ENCODE results near the gene TUBA1A. TPM values are rescaled to one million over a fixed set of nuclear protein-coding genes. Genes with fewer than 3 reads are reported as not detected.
A peak's percentile ranks its signal among the peaks of the same experiment; 100 is the strongest.

Gene TUBA1A
- total and polyA plus RNA-seq, 8 donors, result 205 to 675 (median 507) TPM

GRCh38 chr12:49228653-49229052 is 39.8 kb upstream of the TUBA1A start:
- Histone ChIP-seq H3K27ac (no peak overlapping the region), H3K9me3 (no peaks in the 10 kb centered on the region), H3K4me3 (no peak overlapping the region), H3K36me3 (no peaks in the 10 kb centered on the region), H3K4me1 (peaks cover 8 to 59% of the 10 kb centered on the region in 2 donors), H3K27me3 (no peaks in the 10 kb centered on the region)
- ATAC-seq (no peak), DNase-seq (no peak)
- intact Hi-C loops (cut with DNase I), result no loop called here
- no peak for TF ChIP-seq CTCF (IDR thresholded peaks at IDR 0.05)

DNA sequence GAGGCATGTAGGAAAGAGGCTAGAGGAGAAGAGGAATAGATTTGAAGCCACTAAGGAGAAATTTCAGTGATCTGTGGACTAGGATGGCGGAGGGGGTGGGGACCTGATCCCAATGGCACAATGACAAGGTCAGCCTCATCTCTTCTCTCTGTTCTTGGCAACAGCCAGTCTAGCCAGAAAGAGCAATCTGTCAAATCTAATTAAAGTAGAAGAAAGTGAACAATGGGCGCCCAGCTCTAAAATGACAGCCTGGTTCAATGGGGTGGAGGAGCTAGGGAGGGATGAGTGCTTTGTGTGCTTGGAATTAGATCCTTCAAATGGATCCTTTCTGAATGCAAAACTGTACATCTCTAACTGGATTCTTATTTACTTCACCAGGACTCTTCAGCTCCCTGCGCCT is 38.8 kb upstream of the TUBA1A start:
- no peaks in the 10 kb centered on the region for H3K9me3 ChIP-seq
- no peak overlapping the region for H3K27ac ChIP-seq
- intact Hi-C loops (cut with DNase I), result no loop called here
- H3K27me3 ChIP-seq, result no peaks in the 10 kb centered on the region
- no peaks in the 10 kb centered on the region for H3K36me3 ChIP-seq
- ATAC-seq, result no peak
- no peak for TF ChIP-seq CTCF (IDR thresholded peaks at IDR 0.05)
- H3K4me1 ChIP-seq, result peaks cover 6 to 59% of the 10 kb centered on the region in 2 donors
- no peak for DNase-seq
- no peak overlapping the region for H3K4me3 ChIP-seq

- Histone ChIP-seq H3K4me3 (no peak overlapping the region), H3K27me3 (no peaks in the 10 kb centered on the region), H3K27ac (peak overlapping the region in 1 of 2 donors; percentile 37), H3K36me3 (no peaks in the 10 kb centered on the region), H3K4me1 (peaks cover 3 to 58% of the 10 kb centered on the region in 2 donors), H3K9me3 (no peaks in the 10 kb centered on the region)
- intact Hi-C loops (cut with DNase I), result no loop called here
- peak; percentile 22 to 85 (median 80) for DNase-seq
- ATAC-seq, result peak; percentile 94
- no peak for TF ChIP-seq CTCF (IDR thresholded peaks at IDR 0.05)
Measured at GRCh38 chr12:49225576-49226166, 36.8 kb upstream of the TUBA1A start.

DNA sequence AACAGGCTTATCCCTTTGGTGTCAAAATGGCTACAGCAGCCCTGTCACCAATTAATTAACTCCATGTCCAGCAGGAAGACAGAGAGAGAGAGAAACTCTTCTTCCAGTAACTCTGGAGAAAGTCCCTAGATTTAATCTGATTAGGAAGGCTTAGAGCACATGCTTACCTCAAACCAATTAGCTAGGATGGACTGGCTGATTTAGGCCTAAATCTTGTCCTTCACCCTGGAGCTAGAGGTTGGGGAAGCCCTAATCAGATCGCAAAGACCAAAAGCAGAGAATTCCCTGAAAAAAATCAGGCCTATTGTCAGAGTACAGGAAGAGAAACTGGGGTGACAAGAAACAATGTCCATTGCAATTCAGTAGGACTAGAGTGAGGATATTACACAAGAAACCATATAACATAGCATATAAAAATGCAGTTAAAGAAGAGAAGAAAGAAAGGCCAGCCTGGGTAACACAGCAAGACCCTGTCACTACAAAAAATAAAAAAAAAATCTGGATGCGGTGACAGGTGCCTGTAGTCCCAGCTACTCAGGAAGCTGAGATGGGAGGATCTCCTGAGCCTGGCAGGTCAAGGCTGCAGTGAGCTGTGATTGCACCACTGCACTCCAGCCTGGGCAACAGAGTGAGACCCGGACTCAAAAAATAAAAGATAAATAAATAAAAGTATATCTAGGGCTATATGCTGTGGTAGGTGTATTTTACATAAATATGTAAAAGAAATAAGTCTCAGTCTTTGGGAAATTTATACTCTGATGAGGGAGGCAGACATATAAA is 34.9 kb upstream of the TUBA1A start:
- no peak for ATAC-seq
- Histone ChIP-seq H3K9me3 (no peaks in the 10 kb centered on the region), H3K4me1 (peaks cover 3 to 52% of the 10 kb centered on the region in 2 donors), H3K4me3 (no peak overlapping the region), H3K27me3 (no peaks in the 10 kb centered on the region), H3K27ac (peak overlapping the region; percentile 77 to 84), H3K36me3 (no peaks in the 10 kb centered on the region)
- intact Hi-C loops (cut with DNase I), result no loop called here
- DNase-seq, result no peak
- no peak for TF ChIP-seq CTCF (IDR thresholded peaks at IDR 0.05)

DNA sequence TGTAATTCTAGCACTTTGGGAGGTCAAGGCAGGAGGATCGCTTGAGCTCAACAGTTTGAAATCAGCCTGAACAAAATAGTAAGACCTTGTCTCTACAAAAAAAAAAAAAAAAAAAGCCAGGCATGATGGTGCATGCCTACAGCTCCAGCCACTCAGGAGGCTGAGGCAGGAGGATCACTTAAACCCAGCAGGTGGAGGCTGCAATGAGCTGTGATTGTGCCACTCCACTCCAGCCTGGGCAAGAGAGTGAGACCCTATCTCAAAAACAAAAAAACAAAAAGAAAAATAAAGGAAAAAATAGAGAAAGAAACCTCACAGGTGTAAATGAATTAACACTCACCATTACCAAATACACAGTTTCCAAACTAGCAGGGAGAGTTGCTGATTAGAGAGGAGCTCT is 34.2 kb upstream of the TUBA1A start:
- Histone ChIP-seq H3K4me1 (peaks cover 3 to 52% of the 10 kb centered on the region in 2 donors), H3K4me3 (no peak overlapping the region), H3K36me3 (no peaks in the 10 kb centered on the region), H3K27me3 (no peaks in the 10 kb centered on the region), H3K9me3 (no peaks in the 10 kb centered on the region), H3K27ac (peak overlapping the region; percentile 77 to 84)
- DNase-seq (no peak), ATAC-seq (no peak)
- intact Hi-C loops (cut with DNase I), result no loop called here
- no peak for TF ChIP-seq CTCF (IDR thresholded peaks at IDR 0.05)

Measured in left lung (tissue), 10 donors.